ENCODE measurements around the gene AGBL5. TPM values are rescaled to one million over a fixed set of nuclear protein-coding genes. Genes with fewer than 3 reads are reported as not detected.

The AGBL5 gene
- total and polyA plus RNA-seq, 2 of the 13 experiments (the other 11 are each of a cell fraction or from before 2014, with no cell fraction given) = 55.9 to 73.3 TPM

GRCh38 chr2:27095745-27096651 lies 44.5 kb downstream of the AGBL5 start (continued):
- TF ChIP-seq PAWR (CRISPR knock-in tag; IDR thresholded peaks at IDR 0.05; ENCODE audit: borderline replicate concordance) = no peak; the same call in 1 of the 2 replicates
- peak; percentile 73; the same call in 1 of the 2 replicates for TF ChIP-seq TBP (CRISPR knock-in tag; IDR thresholded peaks at IDR 0.05)
- peak; percentile 42; the same call in 1 of the 2 replicates for TF ChIP-seq E2F5 (CRISPR knock-in tag; conservative IDR thresholded peaks at IDR 0.05)
- 0 out of 2 replicates have a peak, but pooled peaks have one; percentile 13 for TF ChIP-seq SNAPC5 (CRISPR knock-in tag; IDR thresholded peaks at IDR 0.05; ENCODE audit: borderline replicate concordance)
- peak; percentile 78; the same call in 1 of the 2 replicates for TF ChIP-seq ZNF780A (CRISPR knock-in tag; IDR thresholded peaks at IDR 0.05)
- no peak for TF ChIP-seq CBX2 (IDR thresholded peaks at IDR 0.05; ENCODE audit: low read depth, low read length)
- no peak for TF ChIP-seq CBX2 (CRISPR knock-in tag; IDR thresholded peaks at IDR 0.05; ENCODE audit: low read depth)
- TF ChIP-seq PBX2 (CRISPR knock-in tag; IDR thresholded peaks at IDR 0.05) = no peak
- peak; percentile 97 for TF ChIP-seq SAP130 (CRISPR knock-in tag; IDR thresholded peaks at IDR 0.05; ENCODE audit: low read depth)
- peak; percentile 22 for TF ChIP-seq CTCF (CRISPR knock-in tag; IDR thresholded peaks at IDR 0.05)
- TF ChIP-seq MEF2D (CRISPR knock-in tag; IDR thresholded peaks at IDR 0.05) = peak; percentile 64; the same call in 1 of the 2 replicates
- peak; percentile 92 for TF ChIP-seq ZKSCAN8 (CRISPR knock-in tag; IDR thresholded peaks at IDR 0.05; ENCODE audit: borderline replicate concordance)
- TF ChIP-seq TEAD3 (CRISPR knock-in tag; optimal IDR thresholded peaks at IDR 0.05; ENCODE audit: borderline replicate concordance) = peak; percentile 89
- TF ChIP-seq ZNF580 (CRISPR knock-in tag; IDR thresholded peaks at IDR 0.05; ENCODE audit: borderline replicate concordance, low read depth) = peak; percentile 94; the same call in 1 of the 2 replicates
- TF ChIP-seq ZGPAT (CRISPR knock-in tag; IDR thresholded peaks at IDR 0.05) = peak; percentile 88
- TF ChIP-seq ETS1 (CRISPR knock-in tag; IDR thresholded peaks at IDR 0.05) = no peak
- peak; percentile 99 for TF ChIP-seq SALL1 (CRISPR knock-in tag; IDR thresholded peaks at IDR 0.05)

All from HepG2 (cell line).